Measurements from ENCODE around the gene PLVAP.
"Not testable (repeated sequence)": the region's sequence is repeated elsewhere in the genome, so short reads cannot be mapped to it uniquely, and the experiment has no call there.

The PLVAP gene

GRCh38 chr19:17398902-17399527, 21.9 kb upstream of the PLVAP start:
- peak; percentile 12 for DNase-seq

GRCh38 chr19:17394891-17395415, 17.8 kb upstream of the PLVAP start:
- DNase-seq, result peak; percentile 91

DNA sequence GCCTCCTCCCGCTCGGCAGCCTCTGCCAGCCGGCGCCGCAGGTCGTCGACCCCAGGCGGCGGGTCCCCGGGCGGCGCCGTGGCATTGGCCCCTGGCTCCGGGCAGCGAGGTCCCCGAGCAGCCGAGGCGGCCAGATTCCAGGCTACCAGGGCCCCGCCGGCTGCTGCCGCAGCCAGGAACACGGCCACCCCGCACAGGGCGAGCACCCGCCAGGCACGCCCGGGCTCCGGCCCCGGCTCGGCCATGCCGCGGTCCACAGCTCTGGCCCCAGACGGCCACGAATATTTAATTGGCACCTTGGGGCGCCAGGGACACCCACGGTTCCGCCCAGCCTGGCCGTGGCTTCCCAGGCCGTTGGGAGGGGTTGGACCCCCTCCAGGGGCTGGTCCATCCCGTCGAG, 16.8 kb upstream of the PLVAP start, which contains the start of gene CCDC194:
CCDC194 (minus strand) TSS at position 283 of the 400 bp plus-strand sequence; CDS start at position 245, 38 bp downstream.
- DNase-seq, result no peak

GRCh38 chr19:17393002-17393401, 15.9 kb upstream of the PLVAP start:
- peak; percentile 75 for DNase-seq

DNA sequence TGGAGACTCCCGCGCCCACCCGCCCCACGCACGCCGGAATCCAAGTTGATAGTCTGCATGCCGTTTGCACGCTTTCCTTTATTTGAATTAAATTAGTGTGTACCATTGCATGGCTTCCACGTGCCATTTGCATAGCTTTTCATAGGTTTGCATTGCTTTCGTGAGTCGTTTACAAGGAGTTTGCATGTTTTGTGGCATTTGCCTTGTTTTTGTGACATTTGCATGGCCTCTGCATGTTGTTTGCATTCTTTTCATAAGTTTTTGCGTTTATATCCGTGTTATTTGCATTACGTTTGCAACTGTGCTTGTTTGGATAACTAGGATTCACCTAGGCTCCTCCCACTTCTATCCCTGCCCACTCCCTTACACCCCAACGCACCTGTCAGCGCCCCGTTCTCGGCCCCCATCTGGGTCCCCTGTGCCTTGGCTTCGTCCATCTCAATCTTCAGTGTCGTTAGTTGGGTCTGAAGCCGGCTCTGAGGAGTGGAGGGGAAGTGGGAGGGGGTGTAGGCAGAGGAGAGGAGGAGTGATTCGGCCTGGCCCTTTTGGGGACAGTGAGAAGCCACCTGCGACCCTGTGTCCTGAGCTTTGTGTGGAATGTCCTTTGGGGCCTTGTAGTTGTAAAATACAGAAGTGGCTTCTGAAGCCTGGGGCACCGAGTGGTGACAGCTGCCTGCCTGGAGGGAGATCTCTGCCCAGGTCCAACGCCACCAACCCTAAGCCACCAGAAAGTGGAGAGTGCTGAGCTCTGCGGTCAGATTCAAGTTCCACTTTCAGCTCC, 14.4 kb upstream of the PLVAP start:
- DNase-seq, result peak; percentile 43

DNA sequence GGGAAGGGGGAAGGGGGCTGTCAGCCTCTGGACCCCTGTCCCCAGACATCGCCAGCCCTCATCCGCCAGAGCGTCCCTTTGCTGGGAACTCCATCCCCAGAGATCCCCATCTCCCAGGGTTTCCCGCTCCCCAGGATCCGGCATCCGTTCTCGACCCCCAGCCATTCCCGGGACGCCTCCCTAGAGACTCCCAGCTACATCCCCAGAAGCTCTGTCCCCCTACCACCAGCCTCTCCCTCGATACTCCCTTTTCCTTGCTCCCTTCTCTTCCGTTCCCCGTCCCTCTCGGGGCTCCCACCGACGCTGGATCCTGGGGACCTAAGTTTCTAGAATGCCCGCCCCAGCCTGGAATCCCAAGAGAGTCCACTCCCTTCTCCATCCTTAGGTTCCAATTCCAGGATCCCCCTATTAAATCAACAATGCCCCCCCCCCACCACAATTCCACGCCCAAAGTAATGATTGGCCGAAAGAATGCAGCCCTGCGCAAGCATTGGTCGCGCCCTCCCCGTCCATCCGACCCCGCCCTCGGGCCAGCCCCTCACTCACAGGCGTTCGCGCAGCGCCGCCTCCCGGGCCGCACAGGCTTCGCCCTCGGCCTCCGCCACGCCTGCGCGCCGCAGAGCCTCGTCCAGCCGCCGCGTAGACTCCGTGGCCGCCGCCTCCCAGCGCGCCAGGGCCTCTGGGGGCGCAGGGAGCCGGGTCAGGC, 13.7 kb upstream of the PLVAP start:
- DNase-seq, result peak; percentile 94

DNA sequence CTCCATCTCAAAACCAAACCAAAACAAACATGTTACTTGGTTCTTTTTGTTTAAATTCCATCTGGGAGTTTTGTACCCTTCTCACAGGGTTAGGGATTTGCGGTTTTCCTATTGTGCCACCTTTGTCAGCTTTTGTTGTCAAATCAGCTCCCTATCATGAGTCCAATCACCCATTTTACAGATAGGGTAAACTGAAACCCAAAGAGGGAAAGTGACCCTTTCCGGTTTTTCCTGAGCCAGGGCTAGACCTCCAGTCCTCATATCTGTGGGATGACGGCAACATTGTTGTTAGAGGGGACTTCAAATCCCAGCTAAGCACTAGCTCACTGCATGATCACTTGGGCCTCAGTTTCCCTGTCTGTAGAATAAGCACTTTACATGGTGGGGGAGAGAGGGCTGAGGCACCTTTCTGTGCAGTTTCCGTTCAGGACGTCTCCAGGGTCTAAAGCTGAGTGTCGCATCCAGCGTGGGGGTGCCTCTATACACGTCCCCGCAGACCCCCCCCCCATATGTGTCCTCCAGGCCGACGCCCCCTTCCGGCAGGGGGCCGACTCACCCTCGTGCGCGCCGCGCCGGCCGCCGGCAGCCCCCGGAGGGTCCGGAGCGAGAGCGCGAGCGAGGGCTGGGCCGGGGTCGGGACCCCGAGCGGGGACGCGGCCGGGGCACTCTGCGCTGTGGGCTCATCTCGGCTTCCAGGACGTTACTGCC, 13.0 kb upstream of the PLVAP start:
- DNase-seq, result no peak

- DNase-seq, result no peak
Observed at GRCh38 chr19:17389288-17389687, 12.1 kb upstream of the PLVAP start.

- peak; percentile 71 for DNase-seq
Observed at GRCh38 chr19:17385878-17386611, 8.9 kb upstream of the PLVAP start.

DNA sequence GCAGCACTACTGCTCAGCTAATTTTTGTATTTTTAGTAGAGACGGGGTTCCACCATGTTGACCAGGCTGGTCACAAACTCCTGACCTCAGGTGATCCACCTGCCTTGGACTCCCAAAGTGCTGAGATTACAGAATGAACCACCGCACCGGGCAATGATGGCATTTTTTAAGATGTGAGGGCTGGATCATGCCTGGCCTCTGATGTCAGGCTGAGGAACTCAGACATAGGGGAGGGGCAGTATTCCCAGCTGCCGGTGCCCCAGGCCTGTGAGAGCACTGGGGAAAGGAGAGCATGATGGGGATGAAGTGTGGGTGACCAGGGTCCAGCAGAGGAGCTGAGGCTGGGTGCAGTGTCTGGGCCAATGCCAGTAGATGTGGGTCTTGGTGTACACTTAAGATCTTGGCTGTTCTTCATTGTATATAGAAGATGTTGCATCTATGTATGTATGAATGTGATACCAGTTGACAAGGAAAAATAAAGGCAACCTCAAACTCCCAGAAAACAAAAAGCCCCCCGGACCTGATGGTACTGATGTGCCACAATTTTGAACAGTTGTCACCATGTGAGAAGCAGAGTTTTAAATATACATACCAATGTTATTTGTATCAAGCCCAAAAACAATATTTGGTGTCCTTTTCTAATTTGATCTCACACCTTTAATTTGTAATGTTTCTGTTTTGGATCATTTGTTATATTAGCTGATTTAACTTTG, 3.4 kb upstream of the PLVAP start:
- DNase-seq, result no peak

GRCh38 chr19:17379221-17379631, 2.1 kb upstream of the PLVAP start:
- no peak for DNase-seq

DNA sequence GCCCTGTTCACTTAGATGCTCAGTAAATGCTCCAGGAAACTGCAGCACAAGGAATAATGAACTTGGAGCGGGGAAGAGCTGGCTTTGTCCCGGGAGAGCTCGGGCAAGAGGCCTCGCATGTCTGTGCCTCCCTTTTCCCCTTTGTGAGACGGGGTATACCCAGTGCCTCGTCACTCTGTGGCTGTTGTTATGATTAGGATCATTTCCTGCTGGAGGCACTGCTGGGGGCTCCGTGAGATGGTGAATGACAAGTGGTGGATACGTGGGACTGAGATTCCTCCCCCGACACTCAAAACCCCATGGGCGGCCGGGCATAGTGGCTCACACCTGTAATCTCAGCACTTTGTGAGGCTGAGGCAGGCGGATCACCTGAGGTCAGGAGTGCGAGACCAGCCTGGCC, 1.1 kb upstream of the PLVAP start:
- DNase-seq, result no peak

DNA sequence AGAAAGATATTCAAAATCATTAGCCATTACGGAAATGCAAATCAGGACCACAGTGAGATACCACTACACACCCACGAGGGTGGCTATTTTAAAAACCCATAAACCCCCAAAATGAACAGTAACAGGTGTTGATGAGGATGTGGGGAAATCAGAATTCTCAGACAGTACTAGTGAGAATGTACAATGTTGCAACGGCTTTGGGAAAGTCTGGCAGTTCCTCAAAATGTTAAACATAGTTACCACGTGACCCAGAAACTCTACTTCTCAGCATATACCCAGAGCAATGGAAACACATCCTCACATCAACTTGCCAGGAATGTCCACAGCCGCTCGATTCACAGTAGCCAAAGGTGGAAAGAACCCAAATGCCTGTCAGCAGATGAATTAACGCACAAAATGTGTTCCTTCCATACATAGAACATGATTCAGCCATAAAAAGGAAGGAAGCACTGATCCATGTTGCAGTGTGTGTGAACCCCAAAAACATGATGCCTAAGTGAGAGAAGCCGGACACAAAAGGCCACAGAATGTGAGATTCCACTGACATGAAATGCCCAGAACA, 7.0 kb downstream of the PLVAP start:
- DNase-seq, result peak; percentile 70

GRCh38 chr19:17365361-17365760, 11.8 kb downstream of the PLVAP start:
- no peak for DNase-seq

GRCh38 chr19:17363852-17364605, 13.1 kb downstream of the PLVAP start:
- not testable (repeated sequence) for DNase-seq

DNA sequence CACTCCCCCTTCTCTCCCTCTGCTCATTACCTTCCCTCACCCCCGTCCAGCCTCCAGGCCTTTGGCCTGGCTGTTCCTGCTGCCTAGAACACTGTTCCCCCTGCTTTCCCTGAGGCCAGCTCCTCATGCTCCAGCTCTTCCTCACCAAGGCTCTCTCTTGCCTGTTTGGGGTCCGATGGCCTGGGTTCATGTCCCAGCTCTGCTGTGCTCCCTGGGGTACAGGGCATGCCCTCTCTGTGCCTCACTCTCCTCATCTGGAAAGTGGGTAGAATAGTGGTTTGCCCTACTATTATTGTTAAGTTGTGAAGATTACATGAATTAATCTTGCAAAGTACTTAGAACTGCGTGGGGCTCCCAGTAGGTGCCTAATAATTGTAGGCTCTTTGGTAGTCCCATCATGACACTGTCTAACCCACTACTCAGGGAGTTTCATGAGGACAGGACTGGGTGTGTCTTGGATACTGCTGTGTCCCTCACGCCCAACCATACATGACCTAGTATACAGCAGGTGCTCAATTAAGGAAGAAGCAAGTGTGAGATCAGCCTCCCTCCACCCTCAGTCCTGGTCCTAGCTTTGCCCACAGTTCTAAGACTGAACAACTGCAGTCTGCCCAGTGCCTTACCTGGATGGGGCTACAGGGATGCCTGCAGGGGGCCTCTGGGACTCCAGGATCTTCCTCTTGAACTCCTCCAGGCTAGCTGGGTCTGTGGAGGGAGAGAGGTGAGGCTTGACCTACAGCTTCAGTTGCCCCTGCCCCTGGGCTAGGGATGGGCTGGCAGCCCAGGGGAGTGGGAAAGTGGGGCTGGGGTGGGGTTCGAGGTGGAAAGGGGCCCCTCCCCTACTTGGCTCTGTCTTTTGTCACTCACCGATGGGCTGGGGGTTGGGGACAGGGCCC, 17.0 kb downstream of the PLVAP start:
- DNase-seq, result no peak

- no peak for DNase-seq
Observed at GRCh38 chr19:17358395-17358794, 18.7 kb downstream of the PLVAP start.

- DNase-seq, result no peak
Observed at GRCh38 chr19:17357724-17358123, 19.4 kb downstream of the PLVAP start.

DNA sequence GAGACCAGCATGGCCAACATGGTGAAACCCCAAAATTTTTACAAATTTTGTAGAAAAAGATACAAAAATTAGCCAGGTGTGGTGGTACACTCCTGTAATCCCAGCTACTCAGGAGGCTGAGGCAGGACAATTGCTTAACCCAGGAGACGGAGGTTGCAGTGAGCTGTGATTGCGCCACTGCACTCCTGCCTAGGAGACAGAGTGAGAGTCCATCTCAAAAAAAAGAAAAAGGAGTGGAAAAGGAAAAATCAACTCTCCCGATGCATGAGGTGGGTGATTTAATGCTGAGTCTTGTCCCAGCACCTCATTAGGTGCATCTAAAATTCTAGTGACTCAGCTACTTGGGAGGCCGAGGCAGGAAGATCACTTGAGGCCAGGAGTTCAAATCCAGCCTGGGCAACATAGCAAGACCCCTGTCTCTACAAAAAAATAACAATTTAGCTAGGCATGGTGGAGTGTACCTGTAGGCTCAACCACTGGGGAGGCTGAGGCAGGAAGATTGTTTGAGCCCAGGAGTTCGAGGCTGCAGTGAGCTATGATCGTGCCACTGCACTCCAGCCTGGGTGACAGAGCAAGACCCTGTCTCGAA, 20.0 kb downstream of the PLVAP start:
- no peak for DNase-seq

Data from OCI-M1 (cell line).